NCI-H1105 (cell line): Measurements from ENCODE around the gene SV2B.
"Not testable (repeated sequence)": the region's sequence is repeated elsewhere in the genome, so short reads cannot be mapped to it uniquely, and the experiment has no call there.

Experiments used
- DNase-seq: peaks from one replicate; lab custom pipeline; 2025; lab: John Stamatoyannopoulos, UW

Gene SV2B

GRCh38 chr15:91311986-91312385 is 211.9 kb downstream of the SV2B start:
- DNase-seq = no peak

- no peak for DNase-seq
Observed at GRCh38 chr15:91316126-91316525, 216.1 kb downstream of the SV2B start.

GRCh38 chr15:91318516-91318915 is 218.5 kb downstream of the SV2B start:
- no peak for DNase-seq

GRCh38 chr15:91318931-91319330 is 218.9 kb downstream of the SV2B start:
- DNase-seq = no peak

- no peak for DNase-seq
Observed at GRCh38 chr15:91319371-91320059, 219.5 kb downstream of the SV2B start.

GRCh38 chr15:91320101-91320500 is 220.0 kb downstream of the SV2B start:
- DNase-seq = no peak

GRCh38 chr15:91329914-91330313 is 229.9 kb downstream of the SV2B start:
- no peak for DNase-seq

GRCh38 chr15:91331581-91331980 is 231.5 kb downstream of the SV2B start:
- DNase-seq = no peak

GRCh38 chr15:91335702-91336101 is 235.6 kb downstream of the SV2B start:
- DNase-seq = no peak

- DNase-seq = no peak
Observed at GRCh38 chr15:91336687-91337086, 236.6 kb downstream of the SV2B start.

- DNase-seq = no peak
Observed at GRCh38 chr15:91338766-91339165, 238.7 kb downstream of the SV2B start.

GRCh38 chr15:91342097-91342496 is 242.0 kb downstream of the SV2B start:
- no peak for DNase-seq

- DNase-seq = not testable (repeated sequence)
Observed at GRCh38 chr15:91344912-91345311, 244.9 kb downstream of the SV2B start.

- DNase-seq = no peak
Observed at GRCh38 chr15:91345736-91346135, 245.7 kb downstream of the SV2B start.

- no peak for DNase-seq
Observed at GRCh38 chr15:91346259-91346658, 246.2 kb downstream of the SV2B start.

GRCh38 chr15:91348752-91349500 is 248.9 kb downstream of the SV2B start:
- no peak for DNase-seq
